ENCODE measurements around the gene RBPJ.
"Not testable (repeated sequence)": the region's sequence is repeated elsewhere in the genome, so short reads cannot be mapped to it uniquely, and the experiment has no call there.

The RBPJ gene

GRCh38 chr4:26302031-26302899, 18.5 kb upstream of the RBPJ start:
- DNase-seq (ENCODE audit: low spot score): no peak

GRCh38 chr4:26303008-26303407, 17.8 kb upstream of the RBPJ start:
- no peak for DNase-seq (ENCODE audit: low spot score)

GRCh38 chr4:26307037-26307800, 13.6 kb upstream of the RBPJ start:
- no peak for DNase-seq (ENCODE audit: low spot score)

GRCh38 chr4:26308568-26308967, 12.2 kb upstream of the RBPJ start:
- DNase-seq (ENCODE audit: low spot score): no peak

- no peak for DNase-seq (ENCODE audit: low spot score)
Measured at GRCh38 chr4:26310264-26310663, 10.6 kb upstream of the RBPJ start.

GRCh38 chr4:26311633-26312032, 9.2 kb upstream of the RBPJ start:
- DNase-seq (ENCODE audit: low spot score): no peak

GRCh38 chr4:26315316-26315932, 5.4 kb upstream of the RBPJ start:
- not testable (repeated sequence) for DNase-seq (ENCODE audit: low spot score)

- no peak for DNase-seq (ENCODE audit: low spot score)
Measured at GRCh38 chr4:26317766-26318165, 3.0 kb upstream of the RBPJ start.

- DNase-seq (ENCODE audit: low spot score): peak; percentile 100
Measured at GRCh38 chr4:26319467-26319948, 1.3 kb upstream of the RBPJ start.

GRCh38 chr4:26319949-26320537, 771 bp upstream of the RBPJ start:
- peak; percentile 85 for DNase-seq (ENCODE audit: low spot score)

- DNase-seq (ENCODE audit: low spot score): peak; percentile 54
Measured at GRCh38 chr4:26321373-26322221, 783 bp downstream of the RBPJ start.

GRCh38 chr4:26322346-26322745, 1.5 kb downstream of the RBPJ start:
- DNase-seq (ENCODE audit: low spot score): no peak

- DNase-seq (ENCODE audit: low spot score): no peak
Measured at GRCh38 chr4:26323821-26324220, 3.0 kb downstream of the RBPJ start.

GRCh38 chr4:26325191-26325590, 4.4 kb downstream of the RBPJ start:
- peak; percentile 77 for DNase-seq (ENCODE audit: low spot score)

- DNase-seq (ENCODE audit: low spot score): no peak
Measured at GRCh38 chr4:26326791-26327190, 6.0 kb downstream of the RBPJ start.

GRCh38 chr4:26330186-26330787, 9.5 kb downstream of the RBPJ start:
- DNase-seq (ENCODE audit: low spot score): peak; percentile 82

GRCh38 chr4:26330946-26331345, 10.1 kb downstream of the RBPJ start:
- DNase-seq (ENCODE audit: low spot score): no peak

GRCh38 chr4:26331380-26331950, 10.7 kb downstream of the RBPJ start:
- no peak for DNase-seq (ENCODE audit: low spot score)

- no peak for DNase-seq (ENCODE audit: low spot score)
Measured at GRCh38 chr4:26334366-26334765, 13.6 kb downstream of the RBPJ start.

- DNase-seq (ENCODE audit: low spot score): no peak
Measured at GRCh38 chr4:26337612-26338011, 16.8 kb downstream of the RBPJ start.
